H54 (cell line): ENCODE measurements around the gene REN.

Experiments
- DNase-seq: peaks from one replicate; pipeline ENCODE4 v3.0.0; 2011; ENCODE audit warnings: low spot score, mixed read lengths; ENCODE audit not compliant: insufficient read length
- FAIRE-seq: peaks from 3 replicates; lab custom pipeline; 2011; peaks lifted over from hg19 to GRCh38; lab: Jason Lieb, UNC
- POLR2A ChIP-seq: IDR thresholded peaks from 2 replicates; pipeline ENCODE4 v1.6.1; 2011; ENCODE audit warnings: low read depth, mild to moderate bottlenecking, low read length

The REN gene

GRCh38 chr1:204180133-204180532, 14.0 kb upstream of the REN start:
- no peak for FAIRE-seq
- no peak for DNase-seq
- no peak for TF ChIP-seq POLR2A

DNA sequence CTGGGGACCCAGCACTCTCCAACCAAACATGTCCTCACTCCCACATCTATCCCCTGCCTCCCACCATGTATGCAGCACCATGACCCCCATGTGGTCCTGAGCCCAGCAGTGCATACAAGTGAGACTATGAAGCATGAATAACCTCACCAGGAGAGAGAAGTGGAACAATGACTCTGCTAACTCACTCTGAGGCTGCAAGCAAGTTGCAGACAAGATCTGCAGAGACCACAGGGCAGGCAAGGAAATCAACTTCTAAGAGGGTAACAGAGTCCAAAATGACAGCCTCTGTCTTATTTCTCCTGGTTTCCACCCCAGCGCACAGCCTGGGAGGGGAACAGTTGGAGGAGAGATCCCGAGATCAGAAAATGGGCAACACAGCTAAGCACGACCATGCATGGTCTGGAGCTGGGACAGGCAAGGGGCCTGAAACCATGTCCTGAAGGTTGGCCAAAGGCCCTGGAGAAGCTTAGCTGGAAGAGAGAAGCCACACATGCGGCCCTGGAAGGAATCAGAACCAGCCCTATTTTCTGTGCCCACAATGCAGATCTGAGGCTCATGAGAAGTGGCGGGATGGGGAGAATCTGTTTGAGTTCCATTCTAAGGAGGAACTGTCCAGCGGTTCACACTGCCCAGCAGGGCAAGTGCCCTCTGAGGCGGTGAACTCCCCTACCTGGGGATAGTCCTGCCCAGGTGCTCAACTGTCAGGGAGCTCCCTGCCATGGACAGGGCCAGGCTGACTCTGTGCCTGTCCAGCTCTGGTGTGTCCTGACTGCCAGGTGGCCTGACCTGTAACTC, 12.5 kb upstream of the REN start:
- TF ChIP-seq POLR2A = no peak
- DNase-seq = no peak
- FAIRE-seq = no peak

- no peak for TF ChIP-seq POLR2A
- DNase-seq (no peak), FAIRE-seq (no peak)
Observed at GRCh38 chr1:204177133-204177532, 11.0 kb upstream of the REN start.

- DNase-seq (no peak), FAIRE-seq (no peak)
- no peak for TF ChIP-seq POLR2A
Observed at GRCh38 chr1:204176049-204176448, 9.9 kb upstream of the REN start.

- no peak for TF ChIP-seq POLR2A
- FAIRE-seq (no peak), DNase-seq (no peak)
Observed at GRCh38 chr1:204174958-204175357, 8.8 kb upstream of the REN start.

DNA sequence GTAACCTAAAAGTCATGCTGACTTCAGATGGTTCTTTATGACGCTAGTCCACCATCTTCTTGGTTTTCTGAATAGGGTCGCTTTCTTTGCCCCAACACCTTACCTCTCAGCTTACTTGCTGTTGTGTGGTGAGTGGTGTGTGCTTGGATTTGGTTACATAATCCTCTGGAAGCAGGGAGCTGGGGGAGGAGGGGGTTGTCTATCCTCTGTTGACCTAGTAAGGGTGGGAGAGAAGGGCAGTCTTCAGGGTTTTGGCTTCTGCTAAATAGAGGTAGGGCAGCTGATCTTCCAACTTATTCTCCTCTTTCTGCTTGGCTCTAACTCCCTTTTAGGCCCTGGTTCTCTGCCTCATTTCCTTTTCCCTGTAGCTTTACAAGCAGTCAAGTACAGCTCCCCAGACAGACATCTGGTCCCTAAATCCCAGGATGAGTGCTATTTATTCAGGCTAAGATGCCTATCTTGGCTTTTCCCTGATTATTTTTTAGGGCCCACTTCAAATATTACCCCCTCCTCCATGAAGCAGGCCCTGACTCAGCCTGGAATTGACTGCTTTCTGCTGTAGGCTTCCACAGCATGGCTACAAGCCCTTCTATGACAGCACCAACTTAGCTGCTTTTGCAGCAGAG, 6.4 kb upstream of the REN start:
- DNase-seq (no peak), FAIRE-seq (no peak)
- TF ChIP-seq POLR2A = no peak

DNA sequence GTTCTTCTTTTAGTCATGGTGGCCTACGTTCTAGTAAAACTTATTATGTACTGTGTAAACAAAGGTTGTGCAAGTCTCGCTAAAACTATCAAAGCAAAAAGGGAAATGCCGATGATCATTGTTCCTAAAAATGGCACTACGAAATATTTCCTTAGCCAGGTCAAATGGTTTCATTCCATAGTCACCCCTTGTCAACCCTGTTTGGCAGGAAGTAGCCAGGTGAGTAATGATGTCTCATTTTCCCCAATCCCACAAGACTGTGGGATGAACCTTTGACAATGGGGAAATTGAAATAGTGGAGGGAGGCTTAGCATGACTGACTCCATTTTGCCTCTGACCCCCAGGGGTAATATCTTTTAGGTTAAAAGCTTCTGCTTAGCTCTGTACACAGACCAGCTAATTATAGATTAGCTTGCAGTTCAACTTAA, 5.6 kb upstream of the REN start:
- no peak for DNase-seq

GRCh38 chr1:204170494-204171155, 4.5 kb upstream of the REN start:
- FAIRE-seq (no peak), DNase-seq (no peak)
- no peak for TF ChIP-seq POLR2A

More for the DNA sequence above, 5.6 kb upstream of the REN start:
- TF ChIP-seq POLR2A = no peak
- peak; percentile 15 for FAIRE-seq

DNA sequence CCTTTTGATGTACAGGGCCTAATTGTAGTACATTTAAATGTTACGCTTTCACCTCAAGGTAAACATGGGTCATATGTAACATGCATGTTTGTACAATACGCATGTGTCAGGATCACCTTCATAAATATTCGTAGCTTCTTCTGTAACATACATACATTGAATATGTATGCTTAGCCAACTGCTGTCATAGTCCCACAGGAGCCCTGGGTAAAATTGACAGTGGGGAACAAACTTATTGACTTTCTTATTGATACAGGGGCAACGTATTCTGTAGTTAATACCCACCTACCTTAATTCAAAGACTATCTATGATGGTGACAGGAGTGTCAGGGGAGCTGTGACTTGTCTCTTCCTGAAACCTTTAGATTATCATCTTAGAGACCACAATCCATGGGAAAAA, 3.7 kb upstream of the REN start:
- no peak for TF ChIP-seq POLR2A
- DNase-seq = no peak
- FAIRE-seq = no peak

GRCh38 chr1:204167730-204168129, 1.6 kb upstream of the REN start:
- no peak for TF ChIP-seq POLR2A
- DNase-seq (no peak), FAIRE-seq (no peak)

GRCh38 chr1:204162494-204163074, 3.6 kb downstream of the REN start:
- TF ChIP-seq POLR2A = no peak
- no peak for FAIRE-seq

GRCh38 chr1:204161609-204162493, 4.3 kb downstream of the REN start:
- no peak for TF ChIP-seq POLR2A
- no peak for DNase-seq
- FAIRE-seq = no peak

More at GRCh38 chr1:204162494-204163074, 3.6 kb downstream of the REN start:
- peak; percentile 86 for DNase-seq

DNA sequence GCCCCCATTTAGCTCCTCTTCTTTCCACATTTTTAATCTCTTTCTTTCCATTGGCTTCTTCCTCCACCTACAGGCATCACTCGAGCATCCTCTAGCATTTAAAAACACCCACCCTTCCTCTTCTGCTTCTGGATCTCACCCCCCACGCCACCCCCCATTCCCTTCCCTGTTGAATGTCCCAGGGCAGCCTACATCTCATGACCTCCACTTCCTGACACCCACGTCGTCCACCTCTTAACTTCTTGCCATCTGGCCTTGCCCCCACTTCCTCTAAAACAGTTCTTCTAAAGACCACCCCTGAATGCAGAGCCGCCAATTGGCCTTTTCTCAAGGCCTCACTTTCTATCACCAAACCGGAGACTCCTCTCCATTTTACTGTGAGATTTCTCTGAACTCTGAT, 8.2 kb downstream of the REN start:
- FAIRE-seq (no peak), DNase-seq (no peak)
- TF ChIP-seq POLR2A = no peak

GRCh38 chr1:204155881-204156280, 10.3 kb downstream of the REN start:
- no peak for TF ChIP-seq POLR2A
- no peak for FAIRE-seq

More at GRCh38 chr1:204155881-204156280, 10.3 kb downstream of the REN start:
- no peak for DNase-seq
